GM12878 (cell line): ENCODE data around the gene MRAP2. TPM values are rescaled to one million over a fixed set of nuclear protein-coding genes. Genes with fewer than 3 reads are reported as not detected.

Experiments
- ATAC-seq: fragments of 200-7000 bp; cut with Tn5 transposase; 3 replicates; pipeline ENCODE4 v1.9.1; 2020; ENCODE audit warnings: mild to moderate bottlenecking, moderate library complexity
- BruUV-seq: library from RNA; stranded (reverse); fragments of 400-500 nt; replicated peaks from 2 replicates; lab custom pipeline; 2021; lab: Mats Ljungman, UMichigan
- CTCF ChIA-PET: fragments of 300-600 bp; sonication (Branson Sonifier 250); formaldehyde crosslinking; extraction: SDS; loops from one replicate; lab custom pipeline; 2021; ENCODE audit warnings: inconsistent platforms; lab: Yijun Ruan, JAX
- POLR2A ChIA-PET: fragments of 350-600 bp; formaldehyde crosslinking; extraction: SDS; loops from one replicate; lab custom pipeline; 2021; ENCODE audit warnings: inconsistent platforms; lab: Charles Lee
- RAD21 ChIA-PET: fragments of 300-600 bp; sonication (Branson Sonifier 250); formaldehyde crosslinking; loops from one replicate; lab custom pipeline; 2023; ENCODE audit warnings: antibody characterized with exemption; ENCODE audit not compliant: unreplicated experiment; lab: Charles Lee
- SMC1A ChIA-PET: fragments of 300-600 bp; sonication (Branson Sonifier 250); formaldehyde crosslinking; loops from one replicate; lab custom pipeline; 2023; ENCODE audit not compliant: unreplicated experiment, uncharacterized antibody; lab: Charles Lee
- DNase-seq: peaks from one replicate; pipeline ENCODE4 v3.0.0-alpha.2; 2011; ENCODE audit warnings: low read depth, low spot score
- FAIRE-seq: peaks from 3 replicates; lab custom pipeline; 2011; peaks lifted over from hg19 to GRCh38; lab: Jason Lieb, UNC
- H2AFZ ChIP-seq: 2 replicates; pipeline ENCODE4 v1.6.0; 2011; ENCODE audit warnings: low read depth, low read length, control low read depth; ENCODE audit not compliant: control insufficient read depth
- H3K27ac ChIP-seq: 2 replicates; pipeline ENCODE4 v1.5.1; 2011; ENCODE audit warnings: control low read depth; ENCODE audit not compliant: control insufficient read depth, insufficient read depth
- H3K27me3 ChIP-seq, 2 experiments: replicated peaks in 1 of 2; 2 replicates each; pipeline versions ENCODE4 v1.6.0 to v1.6.1; 2011; ENCODE audit warnings: low read length in 1 of 2; ENCODE audit not compliant: control insufficient read depth in 2 of 2, insufficient read depth in 2 of 2
- H3K36me3 ChIP-seq, 2 experiments: 2 replicates each; pipeline ENCODE4 v1.5.1; 2011; ENCODE audit warnings: low read length in 1 of 2; ENCODE audit not compliant: control insufficient read depth in 2 of 2, insufficient read depth in 2 of 2
- H3K4me1 ChIP-seq: 2 replicates; pipeline ENCODE4 v1.6.1; 2011; ENCODE audit warnings: mild to moderate bottlenecking, low read length, moderate library complexity, mixed read lengths; ENCODE audit not compliant: control insufficient read depth, insufficient read depth
- H3K4me2 ChIP-seq: 2 replicates; pipeline ENCODE4 v1.6.0; 2011; ENCODE audit warnings: control low read depth; ENCODE audit not compliant: control insufficient read depth, insufficient read depth
- H3K4me3 ChIP-seq: fragments of 200-600 bp; sonication (generic); 2 replicates; pipeline ENCODE4 v1.5.1; 2016
- H3K79me2 ChIP-seq: 2 replicates; pipeline ENCODE4 v1.6.0; 2011; ENCODE audit warnings: low read length; ENCODE audit not compliant: control insufficient read depth, insufficient read depth
- H3K9ac ChIP-seq: 2 replicates; pipeline ENCODE4 v1.8.0; 2011; ENCODE audit warnings: low read length, control low read depth, mixed read lengths; ENCODE audit not compliant: control insufficient read depth, insufficient read depth
- H3K9me3 ChIP-seq: replicated peaks from 3 replicates; pipeline ENCODE4 v1.5.1; 2011; ENCODE audit warnings: mild to moderate bottlenecking, low read length; ENCODE audit not compliant: control insufficient read depth, insufficient read depth
- H4K20me1 ChIP-seq: 2 replicates; pipeline ENCODE4 v1.6.0; 2011; ENCODE audit not compliant: control insufficient read depth, insufficient read depth
- BCL11A ChIP-seq: IDR thresholded peaks from 2 replicates; pipeline ENCODE4 v1.6.1; 2011; ENCODE audit warnings: low read depth, low read length
- CBFB ChIP-seq: IDR thresholded peaks from 2 replicates; pipeline ENCODE4 v1.6.1; 2016; ENCODE audit warnings: antibody characterized with exemption, low read depth
- CEBPZ ChIP-seq: fragments of 150-350 bp; IDR thresholded peaks from 2 replicates; pipeline ENCODE4 v1.6.1; 2016; ENCODE audit warnings: low read depth, low read length
- FOXK2 ChIP-seq: fragments of 450-650 bp; IDR thresholded peaks from 2 replicates; pipeline ENCODE4 v1.6.1; 2017; ENCODE audit warnings: mild to moderate bottlenecking, moderate library complexity
- GATAD2B ChIP-seq: fragments of 450-650 bp; conservative IDR thresholded peaks from 2 replicates; pipeline ENCODE4 v1.6.1; 2017; ENCODE audit warnings: low read depth, mild to moderate bottlenecking, moderate library complexity
- NFIC ChIP-seq: IDR thresholded peaks from 2 replicates; pipeline ENCODE4 v1.6.1; 2012; ENCODE audit warnings: low read depth, mild to moderate bottlenecking, inconsistent platforms, low read length, moderate library complexity
- RAD21 ChIP-seq: IDR thresholded peaks from 2 replicates; pipeline ENCODE4 v1.6.1; 2011; ENCODE audit warnings: mild to moderate bottlenecking, low read depth, low read length, moderate library complexity; ENCODE audit not compliant: insufficient read depth
- SMAD1 ChIP-seq: fragments of 450-650 bp; IDR thresholded peaks from 2 replicates; pipeline ENCODE4 v1.6.1; 2018; ENCODE audit warnings: mild to moderate bottlenecking, low read depth; ENCODE audit not compliant: partially characterized antibody
- SMARCA5 ChIP-seq: fragments of 450-650 bp; IDR thresholded peaks from 2 replicates; pipeline ENCODE4 v1.6.1; 2017; ENCODE audit warnings: mild to moderate bottlenecking
- SREBF1 ChIP-seq: IDR thresholded peaks from 2 replicates; pipeline ENCODE4 v1.6.1; 2012; ENCODE audit warnings: mild to moderate bottlenecking, low read length
- STAT1 ChIP-seq: fragments of 450-650 bp; conservative IDR thresholded peaks from 2 replicates; pipeline ENCODE4 v1.6.1; 2014; ENCODE audit warnings: antibody characterized with exemption, mild to moderate bottlenecking
- STAT3 ChIP-seq: IDR thresholded peaks from 2 replicates; pipeline ENCODE4 v1.6.1; 2011; ENCODE audit warnings: low read depth, low read length, improper control_type of control experiment
- TBL1XR1 ChIP-seq: IDR thresholded peaks from 2 replicates; pipeline ENCODE4 v1.6.1; 2012; ENCODE audit warnings: low read depth, low read length, improper control_type of control experiment
- TCF3 ChIP-seq: IDR thresholded peaks from 2 replicates; pipeline ENCODE4 v1.6.1; 2012; ENCODE audit warnings: low read depth, mild to moderate bottlenecking, low read length, borderline replicate concordance; ENCODE audit not compliant: insufficient read depth
- WGBS: methylation state at CpG from one replicate; pipeline ENCODE4 v1.1.6; 2016; ENCODE audit warnings: low lambda C conversion rate; ENCODE audit not compliant: insufficient replicate concordance, insufficient coverage; ENCODE audit errors: missing lambda C conversion rate; 5-methylcytosine and 5-hydroxymethylcytosine counted together
- in situ Hi-C: fragments of 300-500 bp; cut with MboI; formaldehyde crosslinking; loops from 9 replicates; pipeline ENCODE4 v1.14.3; 2018; ENCODE audit warnings: mixed read lengths
- intact Hi-C: fragments of 100-400 bp; cut with micrococcal nuclease; formaldehyde crosslinking; loops from one replicate; pipeline ENCODE4 v1.14.2; 2022; ENCODE audit not compliant: unreplicated experiment
- polyA plus RNA-seq, 11 experiments: library from polyadenylated mRNA; depleted of rRNA in 4 of 11; unstranded in 6 of 11; stranded (reverse) in 5 of 11; fragments of >200 nt; fragmentation: Nextera tagmentation in 4 of 11; fragmentation: Illumina TruSeq in 1 of 11; extraction: Ambion mirVana in 4 of 11; extraction: Trizol in 1 of 11; gene quantifications; 1 replicate in 1 of 11; 2 replicates in 10 of 11; pipeline versions ENCODE4 v1.2.1 to v1.2.3, GENCODE V29; 2011 to 2016; ENCODE audit warnings: inconsistent platforms in 2 of 11, missing spikeins in 2 of 11, low read depth in 1 of 11
- total RNA-seq, 4 experiments: library from RNA; depleted of rRNA in 3 of 4; stranded (reverse); fragments of >200 nt in 3 of 4; fragmentation: Illumina TruSeq in 1 of 4; extraction: Trizol in 1 of 4; gene quantifications; 2 replicates each; pipeline versions ENCODE4 v1.2.1 to v1.2.3, GENCODE V29; 2013 to 2021
- TF ChIP-seq, protein P1 (sequence below): fragments of 450-650 bp; IDR thresholded peaks from 2 replicates; pipeline ENCODE4 v1.6.1; 2017; ENCODE audit warnings: mild to moderate bottlenecking, moderate library complexity
- TF ChIP-seq, protein P2 (sequence below): fragments of 450-650 bp; IDR thresholded peaks from 2 replicates; pipeline ENCODE4 v1.6.1; 2017; ENCODE audit warnings: borderline replicate concordance
- TF ChIP-seq, protein P3 (sequence below): fragments of 450-650 bp; IDR thresholded peaks from 2 replicates; pipeline ENCODE4 v1.6.1; 2016; ENCODE audit warnings: mild to moderate bottlenecking

Gene MRAP2
- total and polyA plus RNA-seq, 10 of the 15 experiments (the other 5 are each of a cell fraction or from before 2014, with no cell fraction given) = not detected

GRCh38 chr6:84118191-84118590, 84.6 kb downstream of the MRAP2 start:
- WGBS = 75% methylated on average over 5 of the region's 5 CpGs
- DNase-seq (no peak), ATAC-seq (peak; percentile 68), FAIRE-seq (no peak)
- H4K20me1 ChIP-seq = no peaks in the 10 kb centered on the region
- H3K36me3 ChIP-seq = no peaks in the 10 kb centered on the region
- in situ Hi-C loops (no loop called here), intact Hi-C loops (no loop called here)
- no peaks in the 10 kb centered on the region for H3K79me2 ChIP-seq
- RAD21 ChIA-PET = no interaction called here
- SMC1A ChIA-PET = no interaction called here
- no peak overlapping the region for H3K4me3 ChIP-seq
- H3K9ac ChIP-seq = no peak overlapping the region
- no TSS peak for BruUV-seq
- POLR2A ChIA-PET = no interaction called here
- no peak overlapping the region for H2AFZ ChIP-seq
- H3K27ac ChIP-seq = no peak overlapping the region
- H3K27me3 ChIP-seq = no peaks in the 10 kb centered on the region
- H3K9me3 ChIP-seq = no peaks in the 10 kb centered on the region; the same call in 2 of the 3 replicates
- no peaks in the 10 kb centered on the region for H3K4me1 ChIP-seq
- H3K4me2 ChIP-seq = no peak overlapping the region
- CTCF ChIA-PET = interaction anchor here (1.6 kb wide), 1 partner anchor 9 kb away, joined by 3 read pairs; no protein-coding TSS in a partner anchor
- TF ChIP-seq, protein P1, sequence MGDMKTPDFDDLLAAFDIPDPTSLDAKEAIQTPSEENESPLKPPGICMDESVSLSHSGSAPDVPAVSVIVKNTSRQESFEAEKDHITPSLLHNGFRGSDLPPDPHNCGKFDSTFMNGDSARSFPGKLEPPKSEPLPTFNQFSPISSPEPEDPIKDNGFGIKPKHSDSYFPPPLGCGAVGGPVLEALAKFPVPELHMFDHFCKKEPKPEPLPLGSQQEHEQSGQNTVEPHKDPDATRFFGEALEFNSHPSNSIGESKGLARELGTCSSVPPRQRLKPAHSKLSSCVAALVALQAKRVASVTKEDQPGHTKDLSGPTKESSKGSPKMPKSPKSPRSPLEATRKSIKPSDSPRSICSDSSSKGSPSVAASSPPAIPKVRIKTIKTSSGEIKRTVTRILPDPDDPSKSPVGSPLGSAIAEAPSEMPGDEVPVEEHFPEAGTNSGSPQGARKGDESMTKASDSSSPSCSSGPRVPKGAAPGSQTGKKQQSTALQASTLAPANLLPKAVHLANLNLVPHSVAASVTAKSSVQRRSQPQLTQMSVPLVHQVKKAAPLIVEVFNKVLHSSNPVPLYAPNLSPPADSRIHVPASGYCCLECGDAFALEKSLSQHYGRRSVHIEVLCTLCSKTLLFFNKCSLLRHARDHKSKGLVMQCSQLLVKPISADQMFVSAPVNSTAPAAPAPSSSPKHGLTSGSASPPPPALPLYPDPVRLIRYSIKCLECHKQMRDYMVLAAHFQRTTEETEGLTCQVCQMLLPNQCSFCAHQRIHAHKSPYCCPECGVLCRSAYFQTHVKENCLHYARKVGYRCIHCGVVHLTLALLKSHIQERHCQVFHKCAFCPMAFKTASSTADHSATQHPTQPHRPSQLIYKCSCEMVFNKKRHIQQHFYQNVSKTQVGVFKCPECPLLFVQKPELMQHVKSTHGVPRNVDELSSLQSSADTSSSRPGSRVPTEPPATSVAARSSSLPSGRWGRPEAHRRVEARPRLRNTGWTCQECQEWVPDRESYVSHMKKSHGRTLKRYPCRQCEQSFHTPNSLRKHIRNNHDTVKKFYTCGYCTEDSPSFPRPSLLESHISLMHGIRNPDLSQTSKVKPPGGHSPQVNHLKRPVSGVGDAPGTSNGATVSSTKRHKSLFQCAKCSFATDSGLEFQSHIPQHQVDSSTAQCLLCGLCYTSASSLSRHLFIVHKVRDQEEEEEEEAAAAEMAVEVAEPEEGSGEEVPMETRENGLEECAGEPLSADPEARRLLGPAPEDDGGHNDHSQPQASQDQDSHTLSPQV = no peak
- TF ChIP-seq STAT1 (no peak), SMARCA5 (no peak), NFIC (no peak), GATAD2B (no peak), BCL11A (no peak), TCF3 (no peak), CEBPZ (no peak), CBFB (no peak), FOXK2 (no peak), SMAD1 (no peak), TBL1XR1 (no peak), RAD21 (no peak), SREBF1 (no peak), STAT3 (no peak)
- TF ChIP-seq, protein P2, sequence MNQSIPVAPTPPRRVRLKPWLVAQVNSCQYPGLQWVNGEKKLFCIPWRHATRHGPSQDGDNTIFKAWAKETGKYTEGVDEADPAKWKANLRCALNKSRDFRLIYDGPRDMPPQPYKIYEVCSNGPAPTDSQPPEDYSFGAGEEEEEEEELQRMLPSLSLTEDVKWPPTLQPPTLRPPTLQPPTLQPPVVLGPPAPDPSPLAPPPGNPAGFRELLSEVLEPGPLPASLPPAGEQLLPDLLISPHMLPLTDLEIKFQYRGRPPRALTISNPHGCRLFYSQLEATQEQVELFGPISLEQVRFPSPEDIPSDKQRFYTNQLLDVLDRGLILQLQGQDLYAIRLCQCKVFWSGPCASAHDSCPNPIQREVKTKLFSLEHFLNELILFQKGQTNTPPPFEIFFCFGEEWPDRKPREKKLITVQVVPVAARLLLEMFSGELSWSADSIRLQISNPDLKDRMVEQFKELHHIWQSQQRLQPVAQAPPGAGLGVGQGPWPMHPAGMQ = no peak
- TF ChIP-seq, protein P3, sequence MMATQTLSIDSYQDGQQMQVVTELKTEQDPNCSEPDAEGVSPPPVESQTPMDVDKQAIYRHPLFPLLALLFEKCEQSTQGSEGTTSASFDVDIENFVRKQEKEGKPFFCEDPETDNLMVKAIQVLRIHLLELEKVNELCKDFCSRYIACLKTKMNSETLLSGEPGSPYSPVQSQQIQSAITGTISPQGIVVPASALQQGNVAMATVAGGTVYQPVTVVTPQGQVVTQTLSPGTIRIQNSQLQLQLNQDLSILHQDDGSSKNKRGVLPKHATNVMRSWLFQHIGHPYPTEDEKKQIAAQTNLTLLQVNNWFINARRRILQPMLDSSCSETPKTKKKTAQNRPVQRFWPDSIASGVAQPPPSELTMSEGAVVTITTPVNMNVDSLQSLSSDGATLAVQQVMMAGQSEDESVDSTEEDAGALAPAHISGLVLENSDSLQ = no peak
